ENCODE data around the gene PRPF19.

DNA sequence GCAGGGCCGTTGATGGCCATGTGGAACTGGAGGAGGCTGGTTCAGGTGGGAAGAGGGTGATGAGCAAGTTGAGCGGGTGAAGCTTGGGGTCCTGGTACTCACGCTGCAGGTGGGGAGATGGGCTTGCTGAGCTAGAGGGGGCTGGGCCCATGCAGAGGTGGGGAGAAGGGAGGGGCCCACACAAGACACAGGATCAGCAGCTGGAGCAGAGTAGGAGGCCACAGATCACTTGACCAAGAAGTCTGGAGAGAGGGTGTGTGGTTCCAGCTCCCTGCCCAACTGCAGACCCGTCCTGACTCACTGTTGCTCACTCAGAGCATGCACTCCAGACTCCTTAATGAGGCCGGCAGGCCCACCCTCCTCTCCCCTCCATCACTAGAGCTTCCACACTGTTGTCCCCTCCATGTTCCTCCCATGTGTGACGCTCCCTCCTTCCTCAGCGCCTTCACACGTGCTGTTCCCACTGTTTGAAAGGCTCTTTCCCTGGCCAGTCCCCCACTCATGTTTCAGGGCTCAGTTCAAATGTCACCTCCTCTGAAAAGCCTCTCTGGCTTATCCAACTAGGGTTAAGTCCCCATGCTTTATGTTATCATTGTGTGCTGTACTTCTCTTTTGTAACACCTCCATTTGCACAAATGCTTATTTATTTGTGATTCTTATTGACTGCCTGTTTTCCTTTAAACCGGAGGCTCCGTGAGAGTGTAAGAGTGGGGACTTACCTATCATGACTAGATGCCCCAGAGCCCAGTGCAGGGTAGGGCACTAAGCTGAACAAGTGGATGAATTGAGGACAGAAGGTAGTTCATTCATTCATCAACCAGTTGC lies 62.1 kb downstream of the PRPF19 start:
- TF ChIP-seq CTCF (IDR thresholded peaks at IDR 0.05) = no peak
- TF ChIP-seq EZH2phosphoT487 (IDR thresholded peaks at IDR 0.05; ENCODE audit: borderline replicate concordance, low read depth) = no peak
- no peak for TF ChIP-seq TAF1 (IDR thresholded peaks at IDR 0.05; ENCODE audit: borderline replicate concordance, low read depth, low read length)
